NB4 (cell line): ENCODE measurements around the gene MAU2.

Experiments used
- CTCF ChIP-seq: IDR thresholded peaks from one replicate; pipeline ENCODE4 v1.5.1; 2012; ENCODE audit warnings: low read depth, low read length
- MAX ChIP-seq: IDR thresholded peaks from 2 replicates; pipeline ENCODE4 v1.6.1; 2011; ENCODE audit warnings: low read depth, low read length
- POLR2A ChIP-seq: IDR thresholded peaks from 2 replicates; pipeline ENCODE4 v1.6.1; 2011; ENCODE audit warnings: mild to moderate bottlenecking; ENCODE audit not compliant: insufficient read length; ENCODE audit errors: extremely low read depth

GRCh38 chr19:19279062-19279612 lies 41.5 kb upstream of the MAU2 start:
- TF ChIP-seq POLR2A, result no peak
- TF ChIP-seq CTCF, result no peak
- TF ChIP-seq MAX, result no peak
